Measurements from ENCODE around the gene IYD. TPM values are rescaled to one million over a fixed set of nuclear protein-coding genes. Genes with fewer than 3 reads are reported as not detected.

Gene IYD
- total RNA-seq, 2 experiments from 2014 or later = not detected

DNA sequence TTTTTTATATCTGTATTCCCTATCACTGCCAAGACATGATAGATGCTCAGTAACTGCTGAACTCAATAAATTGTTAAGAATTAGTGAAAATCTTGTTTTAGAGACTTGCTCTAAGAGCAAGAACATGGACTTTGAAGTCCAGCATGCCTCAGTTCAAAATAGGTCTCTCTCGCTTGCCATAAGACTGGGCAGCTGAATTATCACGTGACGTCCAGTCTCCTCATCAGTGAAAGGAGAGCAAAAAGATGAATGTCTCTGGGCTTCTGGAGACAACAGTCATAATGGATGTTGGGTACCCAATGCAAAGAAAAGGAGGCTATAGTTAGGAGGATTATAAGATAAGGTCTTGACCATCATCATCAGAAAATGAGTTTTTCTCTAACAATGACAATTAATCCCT lies 82.1 kb downstream of the IYD start:
- no peak overlapping the region for H3K27ac Mint-ChIP-seq
- no peaks in the 10 kb centered on the region for H3K27me3 Mint-ChIP-seq
- no peak overlapping the region for H3K4me3 ChIP-seq (ENCODE audit: low read length)
- H3K9me3 Mint-ChIP-seq = no peaks in the 10 kb centered on the region
- H3K36me3 ChIP-seq (ENCODE audit: insufficient read depth, low read length) = no peaks in the 10 kb centered on the region
- no peaks in the 10 kb centered on the region for H3K4me1 ChIP-seq (ENCODE audit: insufficient read depth, low read length)
- ChIA-PET POLR2A (no interaction called here), CTCF (no interaction called here)
- intact Hi-C loops (cut with DNase I, micrococcal nuclease) = no loop called here
- no peak overlapping the region for H3K4me3 Mint-ChIP-seq
- H3K36me3 Mint-ChIP-seq (ENCODE audit: low read depth) = no peaks in the 10 kb centered on the region
- TF ChIP-seq, protein P1, sequence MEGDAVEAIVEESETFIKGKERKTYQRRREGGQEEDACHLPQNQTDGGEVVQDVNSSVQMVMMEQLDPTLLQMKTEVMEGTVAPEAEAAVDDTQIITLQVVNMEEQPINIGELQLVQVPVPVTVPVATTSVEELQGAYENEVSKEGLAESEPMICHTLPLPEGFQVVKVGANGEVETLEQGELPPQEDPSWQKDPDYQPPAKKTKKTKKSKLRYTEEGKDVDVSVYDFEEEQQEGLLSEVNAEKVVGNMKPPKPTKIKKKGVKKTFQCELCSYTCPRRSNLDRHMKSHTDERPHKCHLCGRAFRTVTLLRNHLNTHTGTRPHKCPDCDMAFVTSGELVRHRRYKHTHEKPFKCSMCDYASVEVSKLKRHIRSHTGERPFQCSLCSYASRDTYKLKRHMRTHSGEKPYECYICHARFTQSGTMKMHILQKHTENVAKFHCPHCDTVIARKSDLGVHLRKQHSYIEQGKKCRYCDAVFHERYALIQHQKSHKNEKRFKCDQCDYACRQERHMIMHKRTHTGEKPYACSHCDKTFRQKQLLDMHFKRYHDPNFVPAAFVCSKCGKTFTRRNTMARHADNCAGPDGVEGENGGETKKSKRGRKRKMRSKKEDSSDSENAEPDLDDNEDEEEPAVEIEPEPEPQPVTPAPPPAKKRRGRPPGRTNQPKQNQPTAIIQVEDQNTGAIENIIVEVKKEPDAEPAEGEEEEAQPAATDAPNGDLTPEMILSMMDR (IDR thresholded peaks at IDR 0.05) = no peak
- DNase-seq (no peak), ATAC-seq (ENCODE audit: poor library complexity) (no peak)
- no peak overlapping the region for H3K27ac ChIP-seq (ENCODE audit: low read depth in 1 of 2, low read length in 2 of 2)
- H3K27me3 ChIP-seq (ENCODE audit: control insufficient read depth in 1 of 2, insufficient read depth in 2 of 2, low read length in 2 of 2) = no peaks in the 10 kb centered on the region
- H3K9me3 ChIP-seq (ENCODE audit: control insufficient read depth in 1 of 2, insufficient read depth in 1 of 2, low read length in 2 of 2) = no peaks in the 10 kb centered on the region
- no peaks in the 10 kb centered on the region for H3K4me1 Mint-ChIP-seq (ENCODE audit: low read depth)

DNA sequence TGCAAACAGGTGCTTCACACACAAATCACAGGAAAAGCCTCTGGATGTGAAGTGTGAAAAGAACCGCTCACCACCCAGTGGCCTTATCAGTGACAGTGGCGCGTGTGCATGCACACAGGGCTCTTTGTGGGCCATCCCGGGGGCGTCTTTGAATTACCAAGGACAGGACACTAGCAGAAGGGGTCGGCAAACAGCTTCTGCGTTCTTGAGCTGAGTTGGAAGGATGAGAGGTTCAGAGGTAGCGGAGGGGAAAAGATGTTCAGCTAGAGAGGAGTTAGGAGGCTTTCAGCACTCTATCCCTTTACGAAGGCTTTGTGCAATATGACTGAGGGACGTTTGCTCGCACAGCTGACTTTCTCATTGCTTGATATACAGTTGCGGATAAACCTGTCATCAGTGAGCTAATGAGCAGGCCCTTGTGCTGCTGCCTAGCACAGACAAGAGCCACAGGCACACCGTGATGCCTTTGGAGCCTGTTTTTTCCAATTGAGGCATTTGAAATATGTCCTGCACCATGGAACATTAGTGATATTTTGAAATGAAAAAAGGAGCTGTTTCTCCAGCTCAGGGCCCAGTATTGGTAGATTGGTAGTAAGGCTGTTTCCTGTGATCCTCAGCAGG lies 83.1 kb downstream of the IYD start:
- no peaks in the 10 kb centered on the region for H3K27me3 Mint-ChIP-seq
- H3K4me3 ChIP-seq (ENCODE audit: low read length) = no peak overlapping the region
- no peaks in the 10 kb centered on the region for H3K4me1 ChIP-seq (ENCODE audit: insufficient read depth, low read length)
- ChIA-PET CTCF (no interaction called here), POLR2A (no interaction called here)
- H3K9me3 Mint-ChIP-seq = no peaks in the 10 kb centered on the region
- no peaks in the 10 kb centered on the region for H3K4me1 Mint-ChIP-seq (ENCODE audit: low read depth)
- TF ChIP-seq, protein P1 (IDR thresholded peaks at IDR 0.05) = no peak
- DNase-seq = no peak
- ATAC-seq (ENCODE audit: poor library complexity) = no peak
- H3K4me3 Mint-ChIP-seq = no peak overlapping the region
- no peaks in the 10 kb centered on the region for H3K36me3 ChIP-seq (ENCODE audit: insufficient read depth, low read length)
- H3K27me3 ChIP-seq (ENCODE audit: control insufficient read depth in 1 of 2, insufficient read depth in 2 of 2, low read length in 2 of 2) = peaks cover 0 to 2% of the 10 kb centered on the region in 2 experiments
- intact Hi-C loops (cut with DNase I, micrococcal nuclease) = no loop called here
- no peak overlapping the region for H3K27ac Mint-ChIP-seq
- no peak overlapping the region for H3K27ac ChIP-seq (ENCODE audit: low read depth in 1 of 2, low read length in 2 of 2)
- H3K36me3 Mint-ChIP-seq (ENCODE audit: low read depth) = no peaks in the 10 kb centered on the region
- no peaks in the 10 kb centered on the region for H3K9me3 ChIP-seq (ENCODE audit: control insufficient read depth in 1 of 2, insufficient read depth in 1 of 2, low read length in 2 of 2)

DNA sequence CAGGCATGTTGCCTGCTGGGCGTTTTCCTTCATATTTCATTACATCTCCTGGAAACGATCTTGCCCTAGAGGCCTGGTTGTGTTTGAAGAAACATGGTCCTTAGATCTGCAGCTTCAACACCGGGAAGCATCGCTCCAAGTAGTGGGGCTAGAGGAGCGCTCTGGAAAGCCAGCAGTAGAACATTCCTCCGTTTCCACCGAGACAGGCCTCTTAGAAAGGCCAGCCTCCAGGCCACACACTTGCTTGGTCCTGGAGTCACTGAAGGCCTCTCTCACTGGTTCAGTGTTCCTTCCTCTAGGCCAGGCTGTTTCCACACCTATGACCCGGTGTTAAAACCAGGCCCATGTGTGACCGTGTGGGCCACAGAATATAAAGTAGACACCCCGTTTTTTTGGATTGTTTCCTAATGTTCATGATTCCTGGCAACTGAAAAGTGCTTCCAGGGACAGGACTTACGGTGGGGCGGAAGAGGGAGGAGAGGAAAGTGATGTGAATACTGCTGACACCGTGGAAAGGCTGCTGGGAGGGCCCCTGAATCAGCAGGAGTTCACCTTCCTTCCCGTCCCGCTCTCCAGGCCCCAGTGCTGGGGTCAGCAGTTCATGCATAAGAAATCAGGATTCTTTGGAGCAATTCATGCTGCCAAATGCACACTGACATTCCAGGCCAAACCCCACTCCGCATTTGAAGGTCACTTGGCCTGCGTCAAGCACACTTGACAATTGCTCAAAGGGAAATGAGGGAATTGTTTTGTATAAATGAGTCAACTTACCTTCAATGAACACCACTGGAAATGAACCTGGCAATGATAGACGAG lies 83.8 kb downstream of the IYD start:
- H3K27ac Mint-ChIP-seq = no peak overlapping the region
- no peak overlapping the region for H3K4me3 ChIP-seq (ENCODE audit: low read length)
- CTCF ChIA-PET = no interaction called here
- H3K4me1 ChIP-seq (ENCODE audit: insufficient read depth, low read length) = no peaks in the 10 kb centered on the region
- no peak overlapping the region for H3K4me3 Mint-ChIP-seq
- no peaks in the 10 kb centered on the region for H3K9me3 Mint-ChIP-seq
- H3K36me3 ChIP-seq (ENCODE audit: insufficient read depth, low read length) = no peaks in the 10 kb centered on the region
- DNase-seq (no peak), ATAC-seq (ENCODE audit: poor library complexity) (no peak)
- H3K27me3 ChIP-seq (ENCODE audit: control insufficient read depth in 1 of 2, insufficient read depth in 2 of 2, low read length in 2 of 2) = peaks cover 0 to 2% of the 10 kb centered on the region in 2 experiments
- no peaks in the 10 kb centered on the region for H3K27me3 Mint-ChIP-seq
- H3K36me3 Mint-ChIP-seq (ENCODE audit: low read depth) = no peaks in the 10 kb centered on the region
- TF ChIP-seq, protein P1 (IDR thresholded peaks at IDR 0.05) = no peak
- POLR2A ChIA-PET = no interaction called here
- no peaks in the 10 kb centered on the region for H3K9me3 ChIP-seq (ENCODE audit: control insufficient read depth in 1 of 2, insufficient read depth in 1 of 2, low read length in 2 of 2)
- intact Hi-C loops (cut with DNase I, micrococcal nuclease) = no loop called here
- no peaks in the 10 kb centered on the region for H3K4me1 Mint-ChIP-seq (ENCODE audit: low read depth)
- no peak overlapping the region for H3K27ac ChIP-seq (ENCODE audit: low read depth in 1 of 2, low read length in 2 of 2)

All from CD4-positive, alpha-beta T cell (primary cell).